ENCODE measurements around the gene TRAF4.

- TF ChIP-seq CTCF (conservative IDR thresholded peaks at IDR 0.05) = no peak
- TF ChIP-seq ZFX (IDR thresholded peaks at IDR 0.05) = no peak
Measured at GRCh38 chr17:28706471-28707338, 37.1 kb upstream of the TRAF4 start.
